Measurements from ENCODE around the gene LIMK1.

- no peak for TF ChIP-seq CTCF (IDR thresholded peaks at IDR 0.05; ENCODE audit: low read length)
- TF ChIP-seq EZH2 (IDR thresholded peaks at IDR 0.05; ENCODE audit: borderline replicate concordance, low read length) = no peak
These were observed 21.1 kb downstream of the LIMK1 start for GRCh38 chr7:74104702-74105101.
